AG04449 (cell line): Measurements from ENCODE around the gene SYNDIG1.

Experiments
- CTCF ChIA-PET: fragments of 350-600 bp; formaldehyde crosslinking; extraction: SDS; loops from one replicate; lab custom pipeline; 2021; ENCODE audit warnings: antibody characterized with exemption; lab: Yijun Ruan, JAX
- POLR2A ChIA-PET: fragments of 400-600, 350-600 bp; formaldehyde crosslinking; extraction: SDS; loops from one replicate; lab custom pipeline; 2020; ENCODE audit warnings: antibody characterized with exemption, inconsistent platforms; lab: Yijun Ruan, JAX
- DNase-seq: peaks from one replicate; pipeline ENCODE4 v3.0.0-alpha.2; 2010; ENCODE audit warnings: low read depth, low spot score
- H3K4me3 ChIP-seq: 2 replicates; pipeline ENCODE4 v1.5.1; 2011; ENCODE audit warnings: low read depth, mild to moderate bottlenecking, control low read depth, low read length
- CTCF ChIP-seq: IDR thresholded peaks from one replicate; pipeline ENCODE4 v1.5.1; 2011; ENCODE audit warnings: mild to moderate bottlenecking, moderate library complexity, low read length, control low read depth, inconsistent platforms; ENCODE audit not compliant: insufficient read depth; ENCODE audit errors: missing control alignments

The SYNDIG1 gene

GRCh38 chr20:24668384-24668702 is 198.9 kb downstream of the SYNDIG1 start:
- no peak for TF ChIP-seq CTCF
- ChIA-PET CTCF (no interaction called here), POLR2A (no interaction called here)
- H3K4me3 ChIP-seq: no peak overlapping the region
- no peak for DNase-seq

- CTCF ChIA-PET: interaction anchor here (1.2 kb wide), 1 partner anchor 18 kb away, joined by 3 read pairs; no protein-coding TSS in a partner anchor
- DNase-seq: no peak
- TF ChIP-seq CTCF: no peak
- H3K4me3 ChIP-seq: no peak overlapping the region
- POLR2A ChIA-PET: no interaction called here
These were observed 199.4 kb downstream of the SYNDIG1 start for GRCh38 chr20:24668791-24669190.

GRCh38 chr20:24669701-24670100 is 200.3 kb downstream of the SYNDIG1 start:
- no peak for DNase-seq
- CTCF ChIA-PET: interaction anchor here (1.2 kb wide), 1 partner anchor 19 kb away, joined by 3 read pairs; no protein-coding TSS in a partner anchor
- no peak for TF ChIP-seq CTCF
- POLR2A ChIA-PET: no interaction called here
- H3K4me3 ChIP-seq: no peak overlapping the region

- POLR2A ChIA-PET: no interaction called here
- no peak overlapping the region for H3K4me3 ChIP-seq
- no peak for TF ChIP-seq CTCF
- DNase-seq: no peak
- CTCF ChIA-PET: interaction anchor here (1.2 kb wide), 1 partner anchor 19 kb away, joined by 3 read pairs; no protein-coding TSS in a partner anchor
These were observed 201.0 kb downstream of the SYNDIG1 start for GRCh38 chr20:24670341-24670872.

GRCh38 chr20:24670981-24671380 is 201.6 kb downstream of the SYNDIG1 start:
- CTCF ChIA-PET: interaction anchor here (1.4 kb wide), 1 partner anchor 12 kb away, joined by 3 read pairs; no protein-coding TSS in a partner anchor
- TF ChIP-seq CTCF: no peak
- DNase-seq: no peak
- no peak overlapping the region for H3K4me3 ChIP-seq
- POLR2A ChIA-PET: no interaction called here

- ChIA-PET POLR2A (interaction anchor here (0.9 to 1.5 kb wide), 4 partner anchors 9 to 21 kb away, joined by 3 to 12 read pairs (median 4); no protein-coding TSS in a partner anchor), CTCF (interaction anchor here (0.8 to 1.4 kb wide), 4 partner anchors 14 to 575 kb away, joined by 3 to 4 read pairs (median 4); no protein-coding TSS in a partner anchor)
- TF ChIP-seq CTCF: no peak
- DNase-seq: no peak
- no peak overlapping the region for H3K4me3 ChIP-seq
These were observed 202.9 kb downstream of the SYNDIG1 start for GRCh38 chr20:24672181-24672880.
